22Rv1 (cell line): Measurements from ENCODE around the gene ZNF700.

ENCODE experiments used
- CTCF ChIP-seq: fragments of 450-650 bp; IDR thresholded peaks from 2 replicates; pipeline ENCODE4 v1.5.1; 2017; ENCODE audit warnings: mild to moderate bottlenecking
- ZFX ChIP-seq: fragments of 450-650 bp; IDR thresholded peaks from 2 replicates; pipeline ENCODE4 v1.6.1; 2017; ENCODE audit warnings: antibody characterized with exemption, borderline replicate concordance

- TF ChIP-seq CTCF: no peak
- no peak for TF ChIP-seq ZFX
Measured at GRCh38 chr19:11882606-11883005, 42.3 kb upstream of the ZNF700 start.
